Testis (tissue), 3 donors: ENCODE measurements around the gene PSTPIP2. TPM values are rescaled to one million over a fixed set of nuclear protein-coding genes. Genes with fewer than 3 reads are reported as not detected.

Experiments used
- DNase-seq: peaks from one replicate; pipeline ENCODE4 v3.0.0-alpha.2; 2019
- H3K27ac ChIP-seq, 2 donors: fragments of 200-600 bp; sonication (generic); one replicate each; pipeline ENCODE4 v1.5.1; 2019
- H3K27me3 ChIP-seq: fragments of 200-600 bp; sonication (generic); one replicate; pipeline ENCODE4 v1.5.1; 2019
- H3K36me3 ChIP-seq: fragments of 200-600 bp; sonication (generic); one replicate; pipeline ENCODE4 v1.5.1; 2017; ENCODE audit warnings: low read depth; ENCODE audit errors: missing control alignments
- H3K4me1 ChIP-seq: fragments of 200-600 bp; sonication (generic); one replicate; pipeline ENCODE4 v1.5.1; 2019
- H3K4me3 ChIP-seq, 2 donors: fragments of 200-600 bp; sonication (generic); one replicate each; pipeline ENCODE4 v1.5.1; 2017 to 2019
- H3K9me3 ChIP-seq: fragments of 200-600 bp; sonication (generic); one replicate; pipeline ENCODE4 v1.5.1; 2017
- POLR2A ChIP-seq: fragments of 450-650 bp; IDR thresholded peaks from one replicate; pipeline ENCODE4 v1.6.1; 2017; ENCODE audit warnings: antibody characterized with exemption, mild to moderate bottlenecking, moderate library complexity
- WGBS, 2 donors: methylation state at CpG; one replicate each; pipeline ENCODE4 v1.1.5; 2018; 5-methylcytosine and 5-hydroxymethylcytosine counted together
- intact Hi-C: fragments of 100-400 bp; cut with DNase I; formaldehyde crosslinking; loops from one replicate; pipeline ENCODE4 v1.15.1; 2023; ENCODE audit warnings: low total_unique reads
- polyA plus RNA-seq: library from polyadenylated mRNA; stranded (reverse); fragments of 350-450 nt; fragmentation: Illumina TruSeq; extraction: RNeasy Lipid Tissue Mini Kit (QIAGEN cat#74804); gene quantifications from one replicate; pipeline ENCODE4 v1.2.3, GENCODE V29; 2014; ENCODE audit warnings: low read depth, low replicate concordance; ENCODE audit not compliant: insufficient read depth
- total RNA-seq, 2 donors: library from RNA; depleted of rRNA; stranded (reverse); fragments of >200 nt; gene quantifications; one replicate each; pipeline ENCODE4 v1.2.3, GENCODE V29; 2016
- TF ChIP-seq, protein P1 (sequence below), 3 experiments: fragments of 450-650 bp in 2 of 3; fragments of 200-600 bp in 1 of 3; sonication (generic) in 1 of 3; IDR thresholded peaks; one replicate each; pipeline ENCODE4 v1.5.1; 2016 to 2019; ENCODE audit warnings: antibody characterized with exemption in 3 of 3, mild to moderate bottlenecking in 2 of 3, moderate library complexity in 1 of 3

Gene PSTPIP2
- total and polyA plus RNA-seq, 3 donors from 2014 or later, result 2.5 to 5.0 (median 3.5) TPM

DNA sequence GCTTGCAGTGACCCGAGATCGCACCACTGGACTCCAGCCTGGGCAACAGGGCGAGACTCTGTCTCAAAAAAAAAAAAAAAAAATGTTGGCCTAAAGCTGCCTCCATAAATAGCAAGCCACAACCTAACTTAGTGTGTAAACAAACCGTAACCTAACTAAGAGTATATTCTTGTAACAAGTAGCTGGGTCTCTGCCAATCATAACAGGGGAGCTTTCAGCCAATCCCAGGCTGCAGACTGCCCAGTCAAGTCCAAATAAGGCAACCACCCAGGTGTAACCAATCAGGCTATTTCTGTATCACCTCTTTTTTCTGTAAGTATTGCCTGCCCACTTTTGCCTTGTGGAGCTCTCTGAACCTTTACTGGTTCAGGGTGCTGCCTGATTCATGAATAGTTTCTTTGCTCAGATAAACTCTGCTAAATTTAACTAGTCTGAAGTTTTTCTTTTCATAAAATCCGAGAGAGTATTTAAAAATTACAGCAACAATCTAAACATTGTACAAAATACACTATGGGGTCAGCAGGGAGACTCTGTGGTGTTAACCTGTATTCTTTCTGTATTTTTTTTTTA, 4.5 kb downstream of the PSTPIP2 start:
- Histone ChIP-seq H3K4me1 (peaks cover 3% of the 10 kb centered on the region), H3K27me3 (no peaks in the 10 kb centered on the region), H3K4me3 (no peak overlapping the region), H3K9me3 (no peaks in the 10 kb centered on the region), H3K36me3 (no peaks in the 10 kb centered on the region), H3K27ac (no peak overlapping the region)
- WGBS, 2 donors, result 72 to 88% methylated on average over 5 of the region's 5 CpGs
- no peak for DNase-seq
- TF ChIP-seq, protein P1, sequence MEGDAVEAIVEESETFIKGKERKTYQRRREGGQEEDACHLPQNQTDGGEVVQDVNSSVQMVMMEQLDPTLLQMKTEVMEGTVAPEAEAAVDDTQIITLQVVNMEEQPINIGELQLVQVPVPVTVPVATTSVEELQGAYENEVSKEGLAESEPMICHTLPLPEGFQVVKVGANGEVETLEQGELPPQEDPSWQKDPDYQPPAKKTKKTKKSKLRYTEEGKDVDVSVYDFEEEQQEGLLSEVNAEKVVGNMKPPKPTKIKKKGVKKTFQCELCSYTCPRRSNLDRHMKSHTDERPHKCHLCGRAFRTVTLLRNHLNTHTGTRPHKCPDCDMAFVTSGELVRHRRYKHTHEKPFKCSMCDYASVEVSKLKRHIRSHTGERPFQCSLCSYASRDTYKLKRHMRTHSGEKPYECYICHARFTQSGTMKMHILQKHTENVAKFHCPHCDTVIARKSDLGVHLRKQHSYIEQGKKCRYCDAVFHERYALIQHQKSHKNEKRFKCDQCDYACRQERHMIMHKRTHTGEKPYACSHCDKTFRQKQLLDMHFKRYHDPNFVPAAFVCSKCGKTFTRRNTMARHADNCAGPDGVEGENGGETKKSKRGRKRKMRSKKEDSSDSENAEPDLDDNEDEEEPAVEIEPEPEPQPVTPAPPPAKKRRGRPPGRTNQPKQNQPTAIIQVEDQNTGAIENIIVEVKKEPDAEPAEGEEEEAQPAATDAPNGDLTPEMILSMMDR (IDR thresholded peaks at IDR 0.05), result no peak
- no peak for TF ChIP-seq POLR2A
- intact Hi-C loops, result no loop called here

DNA sequence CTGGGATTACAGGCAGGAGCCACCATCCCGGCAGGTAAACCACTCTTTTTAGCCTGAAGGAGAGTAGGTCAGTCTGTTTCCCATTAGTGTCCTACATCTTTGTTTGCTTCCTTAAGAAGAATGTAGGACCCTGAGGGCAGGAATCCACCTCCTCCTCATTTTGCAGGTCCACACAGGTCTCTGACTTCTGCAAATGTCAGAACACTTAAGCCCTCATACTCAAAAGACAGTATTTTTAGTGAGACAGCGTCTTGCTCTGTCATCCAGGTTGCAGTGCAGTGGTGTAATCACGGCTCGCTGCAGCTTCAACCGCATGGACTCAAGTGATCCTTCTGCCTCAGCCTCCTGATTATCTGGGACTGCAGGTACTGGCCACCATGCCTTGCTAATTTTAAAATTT, 9.3 kb downstream of the PSTPIP2 start:
- no peaks in the 10 kb centered on the region for H3K27me3 ChIP-seq
- DNase-seq, result no peak
- no peaks in the 10 kb centered on the region for H3K36me3 ChIP-seq
- WGBS, 2 donors, result 93 to 97% methylated on average over 5 of the region's 5 CpGs
- no peak overlapping the region for H3K4me3 ChIP-seq
- no peaks in the 10 kb centered on the region for H3K4me1 ChIP-seq
- TF ChIP-seq, protein P1 (IDR thresholded peaks at IDR 0.05), result no peak
- H3K27ac ChIP-seq, result no peak overlapping the region
- no peaks in the 10 kb centered on the region for H3K9me3 ChIP-seq
- intact Hi-C loops, result no loop called here

DNA sequence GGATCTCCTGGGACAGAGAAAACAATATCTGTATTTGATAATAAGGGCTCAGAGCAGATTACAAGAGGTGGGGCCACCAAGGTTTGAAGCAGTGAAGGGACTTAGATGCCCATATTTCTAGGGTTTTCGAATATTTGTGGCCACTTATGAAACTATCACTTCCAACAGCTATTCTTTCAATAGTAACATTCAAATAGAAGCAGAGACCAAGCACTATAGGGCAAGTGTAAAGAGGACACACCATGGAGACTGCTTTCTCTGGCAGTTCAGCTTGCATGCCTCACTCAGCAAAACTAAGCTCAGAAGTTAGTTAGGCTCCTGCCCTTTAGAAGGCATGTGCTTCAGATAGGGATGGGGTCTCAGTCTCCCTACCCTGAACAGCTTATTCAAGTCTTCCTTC, 10.3 kb downstream of the PSTPIP2 start:
- H3K9me3 ChIP-seq, result no peaks in the 10 kb centered on the region
- TF ChIP-seq, protein P1 (IDR thresholded peaks at IDR 0.05), result no peak
- TF ChIP-seq POLR2A, result no peak
- intact Hi-C loops, result no loop called here
- no peaks in the 10 kb centered on the region for H3K4me1 ChIP-seq
- H3K4me3 ChIP-seq, result no peak overlapping the region
- no peak overlapping the region for H3K27ac ChIP-seq
- 87 to 93% methylated on average over 1 of the region's 1 CpG for WGBS, 2 donors
- no peaks in the 10 kb centered on the region for H3K27me3 ChIP-seq
- H3K36me3 ChIP-seq, result no peaks in the 10 kb centered on the region
- no peak for DNase-seq

DNA sequence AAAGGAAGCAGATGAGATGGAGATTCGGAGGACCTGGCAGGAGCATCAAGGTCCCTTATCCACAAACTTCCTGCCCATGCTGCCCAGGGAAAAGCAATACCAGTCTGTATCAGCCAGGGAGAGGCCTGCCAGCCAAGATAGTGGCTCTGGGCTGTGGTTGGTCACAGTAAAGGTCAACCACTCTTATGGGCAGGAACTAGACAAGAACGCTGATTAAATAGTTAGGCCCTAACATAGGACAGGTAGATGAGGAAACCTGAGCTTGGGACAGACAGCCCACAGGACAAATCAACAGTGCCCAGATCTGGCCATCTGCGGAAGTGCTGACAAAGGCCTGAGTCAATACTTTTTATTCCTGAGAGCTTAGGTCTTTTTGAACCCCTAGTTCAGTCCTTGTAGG, 10.7 kb downstream of the PSTPIP2 start:
- no peaks in the 10 kb centered on the region for H3K36me3 ChIP-seq
- H3K27me3 ChIP-seq, result no peaks in the 10 kb centered on the region
- no peaks in the 10 kb centered on the region for H3K4me1 ChIP-seq
- TF ChIP-seq, protein P1 (IDR thresholded peaks at IDR 0.05), result no peak
- no peak for TF ChIP-seq POLR2A
- 83 to 92% methylated on average over 3 of the region's 3 CpGs for WGBS, 2 donors
- intact Hi-C loops, result no loop called here
- no peak overlapping the region for H3K27ac ChIP-seq
- H3K4me3 ChIP-seq, result no peak overlapping the region
- H3K9me3 ChIP-seq, result no peaks in the 10 kb centered on the region
- DNase-seq, result no peak

- intact Hi-C loops, result no loop called here
- 88 to 93% methylated on average over 3 of the region's 3 CpGs for WGBS, 2 donors
- Histone ChIP-seq H3K27ac (no peak overlapping the region), H3K36me3 (no peaks in the 10 kb centered on the region), H3K27me3 (no peaks in the 10 kb centered on the region), H3K9me3 (no peaks in the 10 kb centered on the region), H3K4me1 (no peaks in the 10 kb centered on the region), H3K4me3 (no peak overlapping the region)
- no peak for TF ChIP-seq POLR2A
- TF ChIP-seq, protein P1 (IDR thresholded peaks at IDR 0.05), result no peak
- no peak for DNase-seq
Measured at GRCh38 chr18:46060359-46060841, 11.7 kb downstream of the PSTPIP2 start.
